ENCODE results near the gene FAU. TPM values are rescaled to one million over a fixed set of nuclear protein-coding genes. Genes with fewer than 3 reads are reported as not detected.

FAU gene
- total and polyA plus RNA-seq, 2 of the 13 experiments (the other 11 are each of a cell fraction or from before 2014, with no cell fraction given): 374 to 869 TPM

DNA sequence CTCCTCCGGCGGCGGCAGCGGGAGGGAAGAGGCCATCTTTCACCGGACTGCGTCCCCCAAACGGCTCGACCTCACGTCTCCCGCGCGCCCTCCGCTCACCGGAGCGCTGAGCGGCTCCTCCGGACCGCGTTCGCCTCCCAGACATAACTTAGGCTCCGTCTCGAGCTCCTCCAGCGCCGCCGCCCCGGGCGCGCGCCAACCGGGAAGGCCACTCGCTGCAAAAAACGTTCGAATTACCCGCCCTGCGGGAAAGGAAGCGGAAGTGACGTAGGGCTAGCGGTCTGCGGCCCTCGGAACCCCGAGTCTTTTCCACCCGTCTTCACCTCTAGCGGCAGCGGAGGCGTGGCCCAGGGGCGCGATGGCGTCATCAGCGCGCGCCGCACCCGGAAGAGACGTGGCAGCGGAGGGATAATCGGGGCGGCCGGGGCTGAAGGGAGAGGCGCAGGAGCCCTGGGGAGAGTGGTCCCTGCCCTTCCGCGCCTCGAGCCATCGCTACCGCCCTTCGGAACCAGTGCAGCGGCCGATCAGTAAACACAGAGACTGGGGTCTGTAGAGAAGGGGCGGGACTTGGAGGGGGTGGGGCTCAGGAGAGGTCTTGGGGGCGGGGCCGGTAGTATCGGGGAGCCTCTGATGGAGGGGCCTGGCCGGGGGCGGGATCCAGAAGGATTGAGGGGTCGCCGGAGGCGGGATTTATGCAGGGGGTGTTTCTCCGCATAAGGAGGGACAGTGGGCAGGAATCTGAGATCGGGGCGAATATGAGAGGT, 37.9 kb downstream of the FAU start, which contains the start of the genes CDCA5 and ZFPL1 (continued):
- TF ChIP-seq, protein P1, sequence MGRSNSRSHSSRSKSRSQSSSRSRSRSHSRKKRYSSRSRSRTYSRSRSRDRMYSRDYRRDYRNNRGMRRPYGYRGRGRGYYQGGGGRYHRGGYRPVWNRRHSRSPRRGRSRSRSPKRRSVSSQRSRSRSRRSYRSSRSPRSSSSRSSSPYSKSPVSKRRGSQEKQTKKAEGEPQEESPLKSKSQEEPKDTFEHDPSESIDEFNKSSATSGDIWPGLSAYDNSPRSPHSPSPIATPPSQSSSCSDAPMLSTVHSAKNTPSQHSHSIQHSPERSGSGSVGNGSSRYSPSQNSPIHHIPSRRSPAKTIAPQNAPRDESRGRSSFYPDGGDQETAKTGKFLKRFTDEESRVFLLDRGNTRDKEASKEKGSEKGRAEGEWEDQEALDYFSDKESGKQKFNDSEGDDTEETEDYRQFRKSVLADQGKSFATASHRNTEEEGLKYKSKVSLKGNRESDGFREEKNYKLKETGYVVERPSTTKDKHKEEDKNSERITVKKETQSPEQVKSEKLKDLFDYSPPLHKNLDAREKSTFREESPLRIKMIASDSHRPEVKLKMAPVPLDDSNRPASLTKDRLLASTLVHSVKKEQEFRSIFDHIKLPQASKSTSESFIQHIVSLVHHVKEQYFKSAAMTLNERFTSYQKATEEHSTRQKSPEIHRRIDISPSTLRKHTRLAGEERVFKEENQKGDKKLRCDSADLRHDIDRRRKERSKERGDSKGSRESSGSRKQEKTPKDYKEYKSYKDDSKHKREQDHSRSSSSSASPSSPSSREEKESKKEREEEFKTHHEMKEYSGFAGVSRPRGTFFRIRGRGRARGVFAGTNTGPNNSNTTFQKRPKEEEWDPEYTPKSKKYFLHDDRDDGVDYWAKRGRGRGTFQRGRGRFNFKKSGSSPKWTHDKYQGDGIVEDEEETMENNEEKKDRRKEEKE (IDR thresholded peaks at IDR 0.05): no peak
- TF ChIP-seq AKNA (CRISPR knock-in tag; IDR thresholded peaks at IDR 0.05; ENCODE audit: borderline replicate concordance) (no peak), ASH2L (IDR thresholded peaks at IDR 0.05; ENCODE audit: insufficient read length, low read depth, low read length) (peak; percentile 86), NFE2L2 (IDR thresholded peaks at IDR 0.05; ENCODE audit: low read length) (no peak), PREB (CRISPR knock-in tag; IDR thresholded peaks at IDR 0.05) (no peak), FOXP1 (IDR thresholded peaks at IDR 0.05) (no peak), FOXP1 (CRISPR knock-in tag; IDR thresholded peaks at IDR 0.05) (no peak), ZNF644 (CRISPR knock-in tag; IDR thresholded peaks at IDR 0.05; ENCODE audit: low read depth) (no peak), ZNF292 (CRISPR knock-in tag; IDR thresholded peaks at IDR 0.05; ENCODE audit: borderline replicate concordance, low read depth) (no peak), ZBTB10 (CRISPR knock-in tag; IDR thresholded peaks at IDR 0.05; ENCODE audit: borderline replicate concordance) (peak; percentile 84; the same call in 1 of the 2 replicates)
- TF ChIP-seq, protein P2, sequence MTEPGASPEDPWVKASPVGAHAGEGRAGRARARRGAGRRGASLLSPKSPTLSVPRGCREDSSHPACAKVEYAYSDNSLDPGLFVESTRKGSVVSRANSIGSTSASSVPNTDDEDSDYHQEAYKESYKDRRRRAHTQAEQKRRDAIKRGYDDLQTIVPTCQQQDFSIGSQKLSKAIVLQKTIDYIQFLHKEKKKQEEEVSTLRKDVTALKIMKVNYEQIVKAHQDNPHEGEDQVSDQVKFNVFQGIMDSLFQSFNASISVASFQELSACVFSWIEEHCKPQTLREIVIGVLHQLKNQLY (CRISPR knock-in tag; IDR thresholded peaks at IDR 0.05): no peak
- TF ChIP-seq, protein P3, sequence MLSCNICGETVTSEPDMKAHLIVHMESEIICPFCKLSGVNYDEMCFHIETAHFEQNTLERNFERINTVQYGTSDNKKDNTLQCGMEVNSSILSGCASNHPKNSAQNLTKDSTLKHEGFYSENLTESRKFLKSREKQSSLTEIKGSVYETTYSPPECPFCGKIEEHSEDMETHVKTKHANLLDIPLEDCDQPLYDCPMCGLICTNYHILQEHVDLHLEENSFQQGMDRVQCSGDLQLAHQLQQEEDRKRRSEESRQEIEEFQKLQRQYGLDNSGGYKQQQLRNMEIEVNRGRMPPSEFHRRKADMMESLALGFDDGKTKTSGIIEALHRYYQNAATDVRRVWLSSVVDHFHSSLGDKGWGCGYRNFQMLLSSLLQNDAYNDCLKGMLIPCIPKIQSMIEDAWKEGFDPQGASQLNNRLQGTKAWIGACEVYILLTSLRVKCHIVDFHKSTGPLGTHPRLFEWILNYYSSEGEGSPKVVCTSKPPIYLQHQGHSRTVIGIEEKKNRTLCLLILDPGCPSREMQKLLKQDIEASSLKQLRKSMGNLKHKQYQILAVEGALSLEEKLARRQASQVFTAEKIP (CRISPR knock-in tag; IDR thresholded peaks at IDR 0.05; ENCODE audit: borderline replicate concordance): no peak
- TF ChIP-seq, protein P4, sequence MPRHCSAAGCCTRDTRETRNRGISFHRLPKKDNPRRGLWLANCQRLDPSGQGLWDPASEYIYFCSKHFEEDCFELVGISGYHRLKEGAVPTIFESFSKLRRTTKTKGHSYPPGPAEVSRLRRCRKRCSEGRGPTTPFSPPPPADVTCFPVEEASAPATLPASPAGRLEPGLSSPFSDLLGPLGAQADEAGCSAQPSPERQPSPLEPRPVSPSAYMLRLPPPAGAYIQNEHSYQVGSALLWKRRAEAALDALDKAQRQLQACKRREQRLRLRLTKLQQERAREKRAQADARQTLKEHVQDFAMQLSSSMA (CRISPR knock-in tag; IDR thresholded peaks at IDR 0.05): 0 out of 2 replicates have a peak, but pooled peaks have one; percentile 38

Data from HepG2 (cell line).